PC-3 (cell line): ENCODE measurements around the gene CTXN3.

Experiments used
- CTCF ChIP-seq: fragments of 300-600 bp; sonication (generic); conservative IDR thresholded peaks from 2 replicates; pipeline ENCODE4 v1.5.1; 2017; ENCODE audit warnings: antibody characterized with exemption, low read depth, mild to moderate bottlenecking, low read length
- EZH2 ChIP-seq: fragments of 300-600 bp; sonication (generic); IDR thresholded peaks from one replicate; pipeline ENCODE4 v1.6.1; 2017; ENCODE audit warnings: antibody characterized with exemption, mild to moderate bottlenecking, low read length; ENCODE audit not compliant: unreplicated experiment
- EZH2phosphoT487 ChIP-seq: fragments of 300-600 bp; sonication (generic); IDR thresholded peaks from 2 replicates; pipeline ENCODE4 v1.6.1; 2018; ENCODE audit warnings: mild to moderate bottlenecking, antibody characterized with exemption, low read length, borderline replicate concordance

- no peak for TF ChIP-seq CTCF
- no peak for TF ChIP-seq EZH2
- TF ChIP-seq EZH2phosphoT487, result no peak
These were observed 1.8 kb downstream of the CTXN3 start for GRCh38 chr5:127650649-127651048.
